GM19099 (cell line): ENCODE measurements around the gene NR2F1.

Experiments
- POLR2A ChIP-seq: IDR thresholded peaks from 3 replicates; pipeline ENCODE4 v1.6.1; 2011; ENCODE audit warnings: low read depth; ENCODE audit not compliant: insufficient read length; ENCODE audit errors: extremely low read depth

Gene NR2F1

DNA sequence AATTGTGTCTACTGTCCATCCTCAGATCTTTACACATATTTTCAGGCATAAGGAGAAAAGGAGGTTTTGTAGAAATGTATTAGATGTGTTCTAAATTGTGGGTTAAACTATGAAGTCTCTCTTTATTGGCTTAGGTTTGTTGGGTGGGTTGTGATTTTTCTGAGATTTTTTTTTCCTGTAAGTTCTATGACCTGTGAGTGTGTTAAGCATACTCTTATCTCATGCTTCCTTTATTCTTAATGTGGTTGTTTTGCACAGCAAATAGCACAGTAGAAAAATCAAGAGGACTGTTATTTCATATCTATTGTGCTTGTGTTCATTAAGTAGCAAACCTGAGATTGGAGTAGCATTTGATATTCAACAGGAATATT, 23.3 kb downstream of the NR2F1 start:
- no peak for TF ChIP-seq POLR2A

DNA sequence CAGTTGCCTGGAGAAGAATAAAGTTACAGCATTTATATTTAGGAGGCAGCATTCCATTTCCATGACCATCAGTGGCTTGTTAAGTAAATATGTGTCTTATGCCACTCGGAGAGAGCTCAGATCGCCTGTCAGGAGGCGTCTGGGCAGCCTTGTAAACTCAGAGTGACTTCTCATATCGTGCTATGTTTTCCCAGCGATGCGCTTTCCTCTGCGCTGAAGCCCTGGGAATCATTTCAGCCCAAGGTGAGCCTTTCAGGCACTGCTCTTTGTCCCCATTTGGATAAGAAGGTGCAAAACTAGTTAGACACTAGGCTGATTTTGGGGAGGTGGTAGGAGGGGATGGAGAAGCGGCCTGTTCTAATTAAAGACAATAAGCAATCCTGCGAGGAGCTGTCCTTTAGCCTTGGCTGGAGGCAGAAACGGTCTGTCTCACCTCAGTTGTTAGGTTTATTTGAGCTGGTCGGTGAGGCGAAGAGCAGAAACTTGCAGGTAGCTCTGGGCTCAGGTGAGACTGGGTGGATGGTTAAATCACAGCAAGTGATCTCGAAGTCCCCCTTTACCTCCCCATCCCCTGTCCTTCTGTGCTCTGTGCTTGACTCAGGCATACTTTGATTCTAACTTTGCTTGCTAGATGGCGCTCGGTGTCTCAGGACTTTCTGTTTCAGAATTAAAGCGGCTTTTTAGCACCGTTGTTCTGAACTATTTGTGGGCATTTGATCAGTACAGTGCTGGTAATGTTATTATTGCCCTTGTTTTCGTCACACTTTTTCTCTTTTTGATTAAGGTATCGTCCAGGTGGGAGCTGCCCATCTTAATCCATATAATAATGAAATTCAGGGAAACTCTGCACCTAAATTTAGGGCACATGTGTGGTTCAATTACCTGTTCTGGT, 24.6 kb downstream of the NR2F1 start:
- TF ChIP-seq POLR2A = no peak

GRCh38 chr5:93608855-93609254, 25.8 kb downstream of the NR2F1 start:
- TF ChIP-seq POLR2A = no peak

GRCh38 chr5:93609762-93610161, 26.7 kb downstream of the NR2F1 start:
- no peak for TF ChIP-seq POLR2A

DNA sequence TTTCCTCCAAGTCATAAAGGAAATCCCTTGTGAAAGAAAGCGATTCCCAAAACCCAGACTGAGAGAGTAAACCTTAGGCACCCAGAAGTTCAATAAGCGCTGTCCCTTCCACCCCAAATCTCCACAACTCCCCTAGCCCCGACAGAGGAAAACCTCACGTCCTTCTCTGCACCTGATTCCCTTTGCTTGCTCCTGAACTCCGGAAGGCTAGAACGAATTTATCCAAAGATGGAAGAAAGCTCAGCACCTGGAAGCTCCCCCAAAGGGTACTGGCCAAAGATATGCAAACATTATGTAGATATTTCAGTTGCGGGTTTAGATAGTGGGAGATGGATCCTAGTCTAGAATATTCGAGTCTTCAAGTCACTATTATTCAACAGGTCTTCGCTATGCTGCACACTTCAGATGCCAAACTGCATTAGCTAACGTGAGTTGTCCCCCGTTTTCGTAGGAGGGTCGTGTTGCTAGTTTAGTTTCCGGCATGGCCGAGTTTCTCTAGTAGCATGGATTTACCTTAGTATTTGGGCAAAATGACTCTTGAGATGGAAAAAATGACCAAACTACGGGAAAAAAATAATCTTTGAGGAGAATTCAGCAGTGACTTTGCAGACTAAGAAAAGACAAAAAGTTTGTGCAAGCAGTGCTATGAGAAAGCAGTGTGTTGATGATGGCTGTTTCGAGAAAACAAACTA, 27.7 kb downstream of the NR2F1 start:
- TF ChIP-seq POLR2A = no peak

DNA sequence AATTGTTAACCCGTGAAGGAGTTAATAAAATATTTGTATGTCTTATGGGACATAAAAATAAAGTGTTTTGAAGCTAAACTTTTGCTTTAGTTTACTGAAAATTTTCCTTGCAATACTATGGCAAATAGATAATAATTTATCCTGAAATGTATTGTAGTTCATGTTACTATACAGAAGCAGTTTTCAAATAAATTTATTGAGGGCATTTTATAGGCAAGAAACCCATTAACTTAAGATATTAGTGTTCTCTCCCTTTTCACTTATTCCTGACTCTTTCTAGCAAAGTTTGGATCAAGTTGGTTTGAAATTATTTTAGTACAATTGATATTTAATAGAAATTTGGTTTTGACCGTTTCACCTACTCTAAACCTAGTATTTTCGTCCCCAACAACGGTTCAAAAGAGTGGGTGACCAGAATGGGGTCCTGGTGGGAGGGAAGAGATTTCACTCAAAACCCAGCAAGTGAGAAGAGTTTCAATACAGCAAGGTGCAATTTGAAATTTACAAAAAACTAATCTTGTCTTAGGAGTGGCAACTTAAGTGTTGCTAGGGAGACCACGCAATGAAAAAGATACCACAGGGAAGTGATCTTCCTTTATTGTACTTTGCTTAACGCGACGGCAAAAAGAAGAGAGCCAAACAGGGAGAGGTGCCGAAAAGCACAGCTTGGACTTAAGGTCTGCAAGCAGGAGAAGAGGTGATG, 28.4 kb downstream of the NR2F1 start:
- TF ChIP-seq POLR2A = no peak

DNA sequence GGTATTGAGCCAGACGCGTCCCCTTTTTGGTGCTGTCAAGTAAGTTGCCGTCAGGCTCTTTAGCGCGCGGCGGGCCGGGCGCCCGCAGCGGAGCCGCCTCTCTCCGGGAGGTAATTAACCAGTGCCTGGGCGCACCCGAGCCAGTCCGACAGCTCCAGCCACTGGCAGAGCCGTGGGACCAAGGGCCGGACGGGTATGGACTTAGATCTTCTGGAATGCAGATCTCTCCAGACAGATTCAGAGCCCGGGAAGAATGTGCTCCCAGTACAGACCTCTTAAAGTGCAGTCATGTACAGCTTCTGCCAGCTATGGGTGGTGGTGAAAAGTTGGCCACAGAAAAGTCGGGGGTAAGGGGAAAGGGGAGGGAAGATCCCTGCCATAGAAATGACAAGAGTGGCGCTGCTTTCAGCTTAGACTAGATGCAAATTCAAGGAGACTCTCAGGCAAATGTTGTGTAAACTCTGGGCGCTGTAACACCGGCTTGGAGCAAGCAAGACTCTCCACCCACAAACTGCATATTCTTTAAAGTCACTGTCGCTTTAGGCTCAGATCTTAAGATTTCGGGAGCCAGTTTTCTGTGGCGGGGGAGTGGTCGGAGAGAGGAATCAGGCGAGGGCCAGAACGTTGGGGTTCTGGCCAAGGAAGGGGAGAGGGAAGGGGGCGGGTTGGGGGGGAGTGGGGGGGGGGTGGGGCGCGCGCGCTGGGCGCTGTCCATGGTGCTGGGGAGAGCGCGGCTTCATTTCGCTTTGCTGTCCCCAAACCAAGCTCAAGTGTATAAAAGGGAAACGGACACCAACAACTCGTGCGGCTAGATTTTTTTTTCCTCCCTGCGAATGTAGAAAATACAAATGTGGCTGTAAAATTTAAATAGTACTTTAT, 29.2 kb downstream of the NR2F1 start:
- no peak for TF ChIP-seq POLR2A

- no peak for TF ChIP-seq POLR2A
These were observed 29.8 kb downstream of the NR2F1 start for GRCh38 chr5:93612855-93613243.

- TF ChIP-seq POLR2A = no peak
These were observed 33.6 kb downstream of the NR2F1 start for GRCh38 chr5:93616538-93617174.

- TF ChIP-seq POLR2A = no peak
These were observed 37.7 kb downstream of the NR2F1 start for GRCh38 chr5:93620487-93621326.

DNA sequence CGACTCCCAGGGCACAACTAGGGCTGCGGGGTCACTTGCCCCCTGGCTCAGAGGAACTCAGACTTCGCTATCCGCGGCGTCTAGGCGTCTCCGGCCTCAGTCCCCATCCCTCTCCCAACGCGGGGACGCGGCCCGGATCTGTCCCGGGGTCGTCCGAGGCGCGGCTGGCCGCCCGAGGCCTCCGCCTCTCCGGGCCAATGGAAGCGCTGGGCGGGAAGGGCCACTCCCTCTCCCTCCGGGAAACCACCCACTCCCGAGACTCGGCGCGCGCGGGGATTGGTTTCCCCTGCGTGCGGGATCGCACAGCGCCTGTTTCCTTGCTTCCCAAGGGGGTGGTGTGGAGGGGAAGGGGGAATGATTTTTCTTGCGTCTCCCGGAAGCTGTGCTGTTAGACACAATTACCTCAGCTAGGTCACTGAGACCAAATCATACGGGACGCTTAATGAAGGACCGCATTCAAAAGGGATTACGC, 38.3 kb downstream of the NR2F1 start:
- no peak for TF ChIP-seq POLR2A

DNA sequence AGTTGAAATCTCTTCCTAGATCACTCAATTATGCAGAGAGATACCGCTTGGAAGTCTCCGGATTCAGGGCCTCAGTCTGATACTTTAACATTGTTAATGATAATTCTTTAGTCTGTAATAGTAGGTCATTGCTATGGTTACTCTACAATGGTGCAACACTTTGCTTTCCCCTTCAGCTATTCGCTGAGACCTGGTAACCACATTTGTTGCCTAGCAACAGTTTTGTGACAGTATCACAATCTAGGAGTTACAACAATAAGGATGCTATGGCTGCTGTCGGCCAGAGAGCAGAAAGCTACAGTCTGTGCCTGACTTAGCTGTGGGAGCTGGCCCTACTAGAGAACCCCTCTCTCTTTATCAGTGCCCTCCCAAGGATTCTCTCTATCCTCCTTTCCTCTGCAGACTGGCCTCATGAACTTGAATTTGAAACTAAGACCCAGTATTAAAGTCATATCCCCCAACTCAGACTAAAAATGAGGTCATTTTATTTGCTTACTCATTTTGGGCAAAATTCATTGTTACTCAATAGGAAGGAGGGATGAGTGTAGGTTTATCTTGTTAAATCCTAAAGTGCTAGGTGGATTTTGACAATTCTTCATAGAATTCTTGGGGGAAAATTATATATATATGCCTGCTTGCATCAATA, 39.3 kb downstream of the NR2F1 start:
- no peak for TF ChIP-seq POLR2A

GRCh38 chr5:93623153-93623552, 40.1 kb downstream of the NR2F1 start:
- TF ChIP-seq POLR2A = no peak
